ENCODE results near the gene PTPN1. TPM values are rescaled to one million over a fixed set of nuclear protein-coding genes. Genes with fewer than 3 reads are reported as not detected.
"Not testable (repeated sequence)": the region's sequence is repeated elsewhere in the genome, so short reads cannot be mapped to it uniquely, and the experiment has no call there.

PTPN1 gene
- polyA plus RNA-seq, 3 donors = 30.5 to 35.7 (median 32.2) TPM

GRCh38 chr20:50552979-50553378 is 42.8 kb downstream of the PTPN1 start:
- DNase-seq = no peak

GRCh38 chr20:50554694-50555579 is 44.8 kb downstream of the PTPN1 start:
- no peak for DNase-seq

DNA sequence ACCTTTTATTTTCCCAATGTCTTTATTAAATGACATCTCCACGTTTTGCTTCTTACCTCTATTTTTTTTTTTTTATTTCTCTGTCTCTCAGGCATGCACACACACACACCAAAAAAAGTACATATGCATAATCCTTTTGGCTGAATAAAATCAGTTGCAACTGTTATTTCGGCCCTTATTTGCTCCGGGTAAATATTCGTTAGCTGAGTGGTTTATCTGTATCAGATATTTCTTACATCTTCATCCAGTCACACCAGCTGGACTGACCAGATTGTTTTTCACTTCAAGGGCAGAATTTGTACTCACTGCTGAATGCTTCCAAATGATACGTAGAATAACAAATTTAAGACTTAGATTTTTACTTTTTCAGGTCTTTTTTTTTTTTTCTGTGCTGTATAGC is 45.5 kb downstream of the PTPN1 start:
- DNase-seq = no peak

- no peak for DNase-seq
These were observed 47.5 kb downstream of the PTPN1 start for GRCh38 chr20:50557549-50558134.

DNA sequence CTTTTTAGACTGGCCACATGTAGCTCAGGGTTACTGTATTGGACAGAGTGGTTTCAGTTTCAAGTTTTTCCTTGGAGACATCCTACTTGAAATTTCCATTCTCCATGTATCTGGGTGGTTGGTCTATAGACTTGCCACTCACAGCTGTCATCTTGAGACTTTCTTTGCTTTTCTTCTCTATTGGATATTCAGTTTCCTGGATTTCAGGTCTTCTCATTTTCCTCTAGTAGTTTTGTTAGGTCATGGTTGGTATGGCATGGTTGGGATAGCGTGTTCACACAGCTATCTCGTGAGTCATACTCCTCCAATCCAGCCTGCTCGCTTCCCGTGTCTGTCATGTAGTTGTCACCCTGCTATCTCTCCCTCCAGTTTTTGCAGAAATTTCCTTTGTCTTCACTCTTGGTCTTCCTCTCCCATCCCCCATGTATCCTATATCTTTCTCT is 48.3 kb downstream of the PTPN1 start:
- DNase-seq = no peak

DNA sequence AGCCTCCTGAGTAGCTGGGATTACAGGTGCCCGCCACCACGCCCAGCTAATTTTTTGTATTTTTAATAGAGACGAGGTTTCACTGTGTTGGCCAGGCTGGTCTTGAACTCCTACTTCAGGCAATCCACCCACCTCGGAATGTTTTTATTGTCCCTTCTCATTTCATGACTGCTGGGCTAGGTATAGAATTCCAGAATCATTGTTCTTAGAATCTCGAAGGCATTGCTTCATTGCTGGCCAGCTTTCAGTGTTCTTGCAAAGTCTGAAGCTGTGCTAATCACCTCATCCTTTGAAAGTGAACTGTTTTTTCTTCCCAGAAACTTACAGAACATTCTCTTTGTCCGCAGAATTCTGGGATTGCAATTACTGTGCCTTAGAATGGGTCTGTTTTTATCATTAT is 49.0 kb downstream of the PTPN1 start:
- no peak for DNase-seq

GRCh38 chr20:50559856-50560638 is 49.9 kb downstream of the PTPN1 start:
- DNase-seq = no peak

- no peak for DNase-seq
These were observed 50.7 kb downstream of the PTPN1 start for GRCh38 chr20:50560867-50561266.

GRCh38 chr20:50561379-50562078 is 51.3 kb downstream of the PTPN1 start:
- DNase-seq = no peak

- no peak for DNase-seq
These were observed 52.1 kb downstream of the PTPN1 start for GRCh38 chr20:50562262-50562701.

GRCh38 chr20:50563133-50563944 is 53.2 kb downstream of the PTPN1 start:
- DNase-seq = no peak

DNA sequence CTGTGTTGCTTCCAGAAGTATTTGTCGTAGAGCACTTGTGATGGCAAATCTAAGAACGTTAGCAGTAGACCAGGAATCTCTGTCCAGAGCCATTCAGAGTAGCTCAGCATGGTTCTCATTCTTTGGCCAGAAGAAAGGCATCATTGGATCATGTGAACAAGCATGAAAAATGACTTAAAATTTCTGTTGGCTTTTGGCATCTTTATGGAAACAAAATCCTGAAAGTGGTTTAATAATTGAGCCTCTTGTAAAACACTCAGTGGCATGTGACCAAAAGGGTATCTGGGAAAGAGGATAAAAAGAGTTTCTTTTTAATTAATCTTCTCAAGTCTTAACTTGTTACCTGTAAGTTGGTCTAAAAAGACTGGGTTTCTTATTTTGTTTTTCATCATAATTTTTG is 55.2 kb downstream of the PTPN1 start:
- DNase-seq = no peak

- no peak for DNase-seq
These were observed 55.7 kb downstream of the PTPN1 start for GRCh38 chr20:50565871-50566270.

GRCh38 chr20:50567860-50568548 is 57.8 kb downstream of the PTPN1 start:
- DNase-seq = no peak

- DNase-seq = no peak
These were observed 58.4 kb downstream of the PTPN1 start for GRCh38 chr20:50568549-50568942.

- DNase-seq = not testable (repeated sequence)
These were observed 59.3 kb downstream of the PTPN1 start for GRCh38 chr20:50569487-50569863.

GRCh38 chr20:50569864-50570836 is 60.0 kb downstream of the PTPN1 start:
- no peak for DNase-seq

DNA sequence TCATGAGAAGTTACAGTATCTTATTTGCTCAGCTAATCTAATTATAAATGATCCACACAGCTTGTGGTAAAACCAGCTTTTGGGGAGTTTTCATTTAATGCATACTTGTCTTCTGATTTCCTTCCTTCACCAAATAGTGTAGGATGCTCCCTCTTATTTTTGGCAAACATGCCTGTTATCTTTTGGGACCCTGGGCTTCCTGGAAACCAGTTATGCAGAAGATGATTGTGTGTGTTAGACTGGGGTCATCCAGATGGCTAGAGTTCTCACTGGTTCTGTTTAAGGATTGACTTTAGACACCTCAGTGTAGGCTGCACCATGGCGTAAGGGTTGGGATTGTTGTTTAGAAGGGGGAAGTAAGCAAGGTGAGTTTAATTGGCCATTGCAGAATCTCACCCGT is 61.3 kb downstream of the PTPN1 start:
- no peak for DNase-seq
